Measurements from ENCODE around the gene ACSL5.

GRCh38 chr10:112471878-112472487, 98.1 kb downstream of the ACSL5 start:
- no peak for TF ChIP-seq EZH2 (IDR thresholded peaks at IDR 0.05; ENCODE audit: insufficient read depth, poor library complexity, severe bottlenecking)
- no peak for TF ChIP-seq EZH2phosphoT487 (IDR thresholded peaks at IDR 0.05; ENCODE audit: insufficient read depth, low read depth)
